B cell (primary cell): ENCODE data around the gene MGAT4B.

Experiments used
- CTCF ChIP-seq: fragments of 200-600 bp; IDR thresholded peaks from one replicate; pipeline ENCODE4 v1.8.0; 2022; ENCODE audit warnings: antibody characterized with exemption, mild to moderate bottlenecking
- EZH2 ChIP-seq: IDR thresholded peaks from 2 replicates; pipeline ENCODE4 v1.6.1; 2012; ENCODE audit warnings: borderline replicate concordance, low read depth, mild to moderate bottlenecking, moderate library complexity, low read length; ENCODE audit not compliant: insufficient read depth, poor library complexity, severe bottlenecking

GRCh38 chr5:179766726-179767455 is 39.8 kb downstream of the MGAT4B start:
- no peak for TF ChIP-seq CTCF
- no peak for TF ChIP-seq EZH2
